ENCODE results near the gene TOP2A.

Gene TOP2A

DNA sequence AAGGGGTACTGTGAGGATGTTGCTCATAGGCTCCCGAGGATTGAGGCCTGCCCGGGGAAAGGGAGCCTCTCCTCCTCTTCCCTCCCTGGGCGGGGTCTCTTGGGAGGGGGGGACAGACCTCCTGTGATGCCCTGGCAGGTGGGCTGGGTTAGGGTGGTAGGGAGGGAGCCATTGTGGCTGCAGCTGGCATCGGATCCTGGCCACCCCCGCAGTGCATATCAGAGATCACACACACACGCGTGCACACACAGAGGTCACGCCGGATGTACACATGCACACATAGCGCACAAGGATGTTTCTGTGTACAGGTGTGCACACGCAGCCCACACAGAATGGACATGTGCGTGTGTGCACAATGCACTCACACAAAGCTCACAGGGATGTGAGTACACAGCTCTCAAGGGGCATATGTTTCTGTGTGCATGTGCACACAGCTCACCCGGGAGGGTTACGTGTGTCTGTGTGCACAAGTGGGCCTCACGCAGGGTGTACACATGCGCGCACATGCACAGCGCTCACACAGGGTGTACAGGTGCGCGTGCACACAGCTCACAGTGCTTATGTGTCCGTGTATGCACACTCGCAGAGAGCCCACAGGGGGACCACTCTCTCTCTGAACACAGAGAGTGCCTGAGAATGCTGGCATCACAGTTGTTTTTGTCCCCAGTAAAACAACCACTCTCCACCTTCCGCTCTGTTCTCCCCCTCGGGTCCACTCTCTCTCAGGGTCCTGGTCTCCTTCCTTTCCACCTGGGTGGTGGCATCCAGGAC, 55.6 kb downstream of the TOP2A start:
- no peak overlapping the region for H3K27ac ChIP-seq
- TF ChIP-seq CTCF (conservative IDR thresholded peaks at IDR 0.05) (no peak), ZFX (IDR thresholded peaks at IDR 0.05) (no peak)

GRCh38 chr17:40361063-40361924, 56.4 kb downstream of the TOP2A start:
- TF ChIP-seq CTCF (conservative IDR thresholded peaks at IDR 0.05) (no peak), ZFX (IDR thresholded peaks at IDR 0.05) (no peak)
- no peak overlapping the region for H3K27ac ChIP-seq

DNA sequence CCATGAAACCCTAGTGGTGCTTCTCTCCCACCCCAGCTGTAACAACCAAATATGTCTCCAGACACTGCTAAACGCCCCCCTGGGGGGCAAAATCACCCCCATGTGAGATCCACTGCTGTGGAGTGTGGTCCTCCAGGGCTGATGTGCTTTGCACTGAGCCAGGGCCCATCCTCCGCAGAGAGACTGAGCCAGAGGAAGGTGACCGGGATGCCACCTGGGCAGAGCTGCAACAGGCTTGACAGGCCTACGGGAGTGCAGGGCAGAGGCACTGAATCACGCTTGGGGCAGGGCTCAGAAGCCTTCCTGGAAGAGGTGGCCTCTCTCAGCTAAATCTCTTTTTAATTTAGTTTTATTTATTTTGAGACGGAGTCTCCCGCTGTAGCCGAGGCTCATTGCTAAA, 57.6 kb downstream of the TOP2A start:
- no peak overlapping the region for H3K27ac ChIP-seq

GRCh38 chr17:40358323-40359038, 59.2 kb downstream of the TOP2A start:
- no peak for TF ChIP-seq ZFX (IDR thresholded peaks at IDR 0.05)
- peak; percentile 99 for TF ChIP-seq CTCF (conservative IDR thresholded peaks at IDR 0.05)
- no peak overlapping the region for H3K27ac ChIP-seq

More for the DNA sequence above, 57.6 kb downstream of the TOP2A start:
- no peak for TF ChIP-seq CTCF (conservative IDR thresholded peaks at IDR 0.05)
- TF ChIP-seq ZFX (IDR thresholded peaks at IDR 0.05): no peak

DNA sequence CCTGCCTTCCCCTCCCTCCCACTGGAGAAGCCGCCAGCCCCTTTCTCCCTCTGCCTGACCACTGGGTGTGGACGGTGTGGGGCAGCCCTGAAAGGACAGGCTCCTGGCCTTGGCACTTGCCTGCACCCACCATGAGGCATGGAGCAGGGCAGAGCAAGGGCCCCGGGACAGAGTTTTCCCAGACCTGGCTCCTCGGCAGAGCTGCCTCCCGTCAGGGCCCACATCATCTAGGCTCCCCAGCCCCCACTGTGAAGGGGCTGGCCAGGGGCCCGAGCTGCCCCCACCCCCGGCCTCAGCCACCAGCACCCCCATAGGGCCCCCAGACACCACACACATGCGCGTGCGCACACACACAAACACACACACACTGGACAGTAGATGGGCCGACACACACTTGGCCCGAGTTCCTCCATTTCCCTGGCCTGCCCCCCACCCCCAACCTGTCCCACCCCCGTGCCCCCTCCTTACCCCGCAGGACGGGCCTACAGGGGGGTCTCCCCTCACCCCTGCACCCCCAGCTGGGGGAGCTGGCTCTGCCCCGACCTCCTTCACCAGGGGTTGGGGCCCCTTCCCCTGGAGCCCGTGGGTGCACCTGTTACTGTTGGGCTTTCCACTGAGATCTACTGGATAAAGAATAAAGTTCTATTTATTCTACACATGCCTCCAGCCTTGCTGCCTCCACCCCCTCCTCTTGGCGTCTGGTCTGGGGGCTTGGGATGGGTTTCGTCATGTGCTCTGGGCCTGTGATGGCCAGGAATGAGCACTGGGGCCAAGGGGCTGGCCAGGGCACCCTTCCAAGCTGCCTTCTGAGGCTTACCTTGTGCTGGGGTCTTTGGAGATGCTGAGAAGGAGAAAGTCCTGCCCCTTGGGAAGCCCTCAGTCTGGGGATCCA, 60.5 kb downstream of the TOP2A start:
- H3K27ac ChIP-seq: no peak overlapping the region
- TF ChIP-seq CTCF (conservative IDR thresholded peaks at IDR 0.05): no peak
- TF ChIP-seq ZFX (IDR thresholded peaks at IDR 0.05): no peak

DNA sequence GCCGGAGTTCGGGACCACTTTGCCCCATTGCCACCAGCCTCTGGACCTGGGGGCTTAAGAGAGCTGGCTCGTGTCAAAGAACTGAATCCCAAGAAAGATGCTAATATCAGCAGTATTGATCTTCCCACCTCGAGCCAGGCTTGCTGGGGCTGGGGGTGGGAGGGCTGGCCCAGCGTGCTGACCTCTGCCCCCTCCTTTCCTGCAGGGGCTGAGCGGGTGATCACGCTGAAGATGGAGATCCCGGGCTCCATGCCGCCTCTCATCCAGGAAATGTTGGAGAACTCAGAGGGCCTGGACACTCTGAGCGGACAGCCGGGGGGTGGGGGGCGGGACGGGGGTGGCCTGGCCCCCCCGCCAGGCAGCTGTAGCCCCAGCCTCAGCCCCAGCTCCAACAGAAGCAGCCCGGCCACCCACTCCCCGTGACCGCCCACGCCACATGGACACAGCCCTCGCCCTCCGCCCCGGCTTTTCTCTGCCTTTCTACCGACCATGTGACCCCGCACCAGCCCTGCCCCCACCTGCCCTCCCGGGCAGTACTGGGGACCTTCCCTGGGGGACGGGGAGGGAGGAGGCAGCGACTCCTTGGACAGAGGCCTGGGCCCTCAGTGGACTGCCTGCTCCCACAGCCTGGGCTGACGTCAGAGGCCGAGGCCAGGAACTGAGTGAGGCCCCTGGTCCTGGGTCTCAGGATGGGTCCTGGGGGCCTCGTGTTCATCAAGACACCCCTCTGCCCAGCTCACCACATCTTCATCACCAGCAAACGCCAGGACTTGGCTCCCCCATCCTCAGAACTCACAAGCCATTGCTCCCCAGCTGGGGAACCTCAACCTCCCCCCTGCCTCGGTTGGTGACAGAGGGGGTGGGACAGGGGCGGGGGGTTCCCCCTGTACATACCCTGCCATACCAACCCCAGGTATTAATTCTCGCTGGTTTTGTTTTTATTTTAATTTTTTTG, 61.6 kb downstream of the TOP2A start:
- TF ChIP-seq CTCF (conservative IDR thresholded peaks at IDR 0.05): no peak
- TF ChIP-seq ZFX (IDR thresholded peaks at IDR 0.05): no peak

More for the DNA sequence above, 61.6 kb downstream of the TOP2A start:
- no peak overlapping the region for H3K27ac ChIP-seq

Measured in C4-2B (cell line).